ENCODE measurements around the gene HYAL2.
A peak's percentile ranks its signal among the peaks of the same experiment; 100 is the strongest.

The HYAL2 gene

DNA sequence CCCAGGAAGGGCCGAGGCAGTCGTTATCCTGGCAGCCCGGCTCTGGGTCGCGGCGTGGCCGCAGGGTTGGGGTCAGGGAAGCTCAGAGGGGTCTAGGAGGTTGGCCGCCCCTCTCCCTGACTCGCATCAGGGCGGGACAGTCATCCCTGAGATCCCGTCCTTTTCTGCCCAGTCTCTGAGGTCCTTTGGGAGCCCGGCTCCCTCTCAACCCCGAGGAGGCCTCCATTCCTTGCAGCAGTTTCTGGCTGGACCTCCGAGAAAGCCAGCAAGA is 495 bp downstream of the HYAL2 start:
- Histone ChIP-seq H3K27me3 (no peaks in the 10 kb centered on the region), H3K4me1 (peaks cover 0 to 68% (median 36%) of the 10 kb centered on the region in 4 donors), H3K27ac (peak overlapping the region; percentile 93), H3K9me3 (no peaks in the 10 kb centered on the region), H3K4me3 (peak overlapping the region; percentile 70 to 89), H3K36me3 (peaks cover 7 to 36% (median 29%) of the 10 kb centered on the region in 3 donors)
- TF ChIP-seq, protein P1, sequence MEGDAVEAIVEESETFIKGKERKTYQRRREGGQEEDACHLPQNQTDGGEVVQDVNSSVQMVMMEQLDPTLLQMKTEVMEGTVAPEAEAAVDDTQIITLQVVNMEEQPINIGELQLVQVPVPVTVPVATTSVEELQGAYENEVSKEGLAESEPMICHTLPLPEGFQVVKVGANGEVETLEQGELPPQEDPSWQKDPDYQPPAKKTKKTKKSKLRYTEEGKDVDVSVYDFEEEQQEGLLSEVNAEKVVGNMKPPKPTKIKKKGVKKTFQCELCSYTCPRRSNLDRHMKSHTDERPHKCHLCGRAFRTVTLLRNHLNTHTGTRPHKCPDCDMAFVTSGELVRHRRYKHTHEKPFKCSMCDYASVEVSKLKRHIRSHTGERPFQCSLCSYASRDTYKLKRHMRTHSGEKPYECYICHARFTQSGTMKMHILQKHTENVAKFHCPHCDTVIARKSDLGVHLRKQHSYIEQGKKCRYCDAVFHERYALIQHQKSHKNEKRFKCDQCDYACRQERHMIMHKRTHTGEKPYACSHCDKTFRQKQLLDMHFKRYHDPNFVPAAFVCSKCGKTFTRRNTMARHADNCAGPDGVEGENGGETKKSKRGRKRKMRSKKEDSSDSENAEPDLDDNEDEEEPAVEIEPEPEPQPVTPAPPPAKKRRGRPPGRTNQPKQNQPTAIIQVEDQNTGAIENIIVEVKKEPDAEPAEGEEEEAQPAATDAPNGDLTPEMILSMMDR (IDR thresholded peaks at IDR 0.05): no peak
- intact Hi-C loops (cut with DNase I; ENCODE audit: low total_unique reads): no loop called here
- no peak for DNase-seq

DNA sequence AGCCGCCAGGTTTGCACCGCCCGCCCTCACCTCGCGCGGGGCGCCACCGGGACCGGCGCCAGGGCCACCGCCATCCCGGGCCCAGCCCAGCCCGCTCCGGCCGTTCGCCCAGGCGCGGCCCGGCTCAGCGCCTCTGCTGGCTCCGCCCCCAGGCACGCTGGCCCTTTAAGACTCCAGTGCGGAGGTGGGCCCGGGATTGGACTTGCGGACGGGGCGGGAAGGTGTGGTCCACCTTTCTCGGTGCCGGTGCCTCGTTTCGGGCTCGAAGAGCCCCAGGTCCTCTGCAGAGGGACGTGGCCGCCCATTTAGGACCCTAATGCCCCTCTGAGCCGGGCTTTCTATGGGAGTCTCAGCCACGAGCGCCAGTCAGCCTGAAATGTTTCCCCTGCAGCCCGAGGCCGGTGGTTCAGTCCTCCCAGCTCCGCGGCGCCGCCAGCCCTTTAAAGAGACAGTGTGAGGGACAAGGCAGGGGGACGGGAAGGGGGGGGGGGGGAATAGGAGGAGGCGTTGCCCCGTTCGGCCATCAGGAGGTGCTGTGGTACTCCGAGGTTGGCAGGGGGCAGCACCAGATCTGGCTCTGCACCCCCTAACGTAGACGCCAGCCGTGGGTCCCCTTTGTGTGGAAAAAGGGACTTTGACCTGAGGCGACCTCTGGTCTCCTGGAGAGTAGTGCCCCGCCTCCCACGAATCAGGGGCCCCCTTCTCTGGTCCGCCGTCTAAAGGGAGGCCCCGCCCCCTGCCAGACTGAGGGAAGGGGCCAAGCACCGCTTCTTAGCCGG is 1.0 kb downstream of the HYAL2 start:
- Histone ChIP-seq H3K4me1 (peaks cover 0 to 67% (median 31%) of the 10 kb centered on the region in 4 donors), H3K36me3 (peaks cover 7 to 33% (median 33%) of the 10 kb centered on the region in 3 donors), H3K9me3 (no peaks in the 10 kb centered on the region), H3K27me3 (no peaks in the 10 kb centered on the region), H3K27ac (peak overlapping the region; percentile 93), H3K4me3 (peak overlapping the region; percentile 70 to 89)
- peak; percentile 90 to 94 for DNase-seq
- intact Hi-C loops (cut with DNase I; ENCODE audit: low total_unique reads): loop anchor here (2.0 kb wide), 1 partner anchor 21 kb away; no protein-coding TSS in a partner anchor
- TF ChIP-seq, protein P1 (IDR thresholded peaks at IDR 0.05): peak; percentile 38 to 44

DNA sequence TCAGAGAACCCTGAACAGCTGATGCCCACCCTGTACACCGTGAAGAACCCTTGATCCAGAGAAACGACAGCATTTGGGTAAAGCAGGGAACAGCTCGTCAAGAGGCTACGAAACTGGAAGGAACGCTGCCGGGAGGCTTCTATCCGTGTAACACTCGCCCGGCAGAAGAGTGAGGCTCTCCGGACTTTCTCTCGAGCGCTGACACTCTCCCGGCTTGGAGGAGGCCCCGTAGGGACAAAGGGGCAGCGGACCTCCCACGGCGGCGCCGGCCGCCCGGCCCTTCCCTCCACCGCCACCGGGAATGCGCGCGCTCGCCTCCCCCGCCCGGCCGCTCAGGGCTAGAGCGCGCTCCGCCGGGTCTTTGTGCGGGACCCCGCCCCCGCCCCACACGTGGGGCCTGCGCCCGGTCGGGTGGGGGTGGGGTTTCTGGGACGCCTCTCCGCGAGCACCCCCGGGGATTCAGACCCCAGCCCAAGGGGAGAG is 1.7 kb downstream of the HYAL2 start:
- DNase-seq: peak; percentile 71 to 87
- H3K4me1 ChIP-seq: peaks cover 0 to 63% (median 30%) of the 10 kb centered on the region in 4 donors
- intact Hi-C loops (cut with DNase I; ENCODE audit: low total_unique reads): loop anchor here (2.0 kb wide), 1 partner anchor 20 kb away; no protein-coding TSS in a partner anchor

DNA sequence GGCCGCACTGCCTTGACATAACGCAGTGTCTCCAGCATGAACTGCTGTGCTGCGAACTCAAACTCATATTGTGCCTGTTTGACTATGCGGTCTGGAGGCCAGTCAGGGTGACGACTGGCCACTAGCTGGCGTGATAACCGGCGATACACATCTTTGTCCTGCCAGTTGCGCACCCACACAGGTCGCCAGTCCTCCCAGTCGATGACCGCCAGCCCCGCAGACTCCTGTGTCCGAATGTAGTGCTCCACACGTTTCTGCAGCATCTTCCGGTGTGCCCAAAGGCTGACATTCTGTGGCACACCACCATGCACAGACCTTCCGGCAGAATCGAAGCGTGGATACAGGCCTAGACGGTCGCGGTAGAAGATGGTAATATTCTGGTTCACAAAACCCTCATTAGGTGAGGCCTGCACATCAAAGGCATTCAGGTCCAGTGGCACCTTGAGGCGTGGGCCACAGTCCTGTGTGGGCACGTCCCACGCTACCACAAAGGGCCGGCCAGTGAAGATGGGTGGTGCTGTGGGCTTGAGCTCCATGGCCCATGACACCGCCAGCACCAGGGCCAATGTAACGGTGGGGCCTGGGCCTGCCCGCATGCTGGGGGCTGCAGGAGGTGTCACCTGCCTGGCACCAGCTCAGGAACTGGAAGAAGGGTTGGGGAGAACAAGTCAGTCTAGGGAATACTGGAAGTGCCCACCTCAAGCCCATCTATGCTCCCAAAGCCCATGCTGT is 2.5 kb downstream of the HYAL2 start:
- Histone ChIP-seq H3K27ac (peak overlapping the region; percentile 93), H3K9me3 (no peaks in the 10 kb centered on the region), H3K4me1 (peaks cover 0 to 62% (median 30%) of the 10 kb centered on the region in 4 donors), H3K4me3 (peak overlapping the region; percentile 70 to 89), H3K27me3 (no peaks in the 10 kb centered on the region), H3K36me3 (peaks cover 0 to 25% (median 20%) of the 10 kb centered on the region in 3 donors)
- TF ChIP-seq, protein P1 (IDR thresholded peaks at IDR 0.05): no peak
- DNase-seq: no peak
- intact Hi-C loops (cut with DNase I; ENCODE audit: low total_unique reads): loop anchor here (2.0 kb wide), 1 partner anchor 19 kb away; no protein-coding TSS in a partner anchor

More for the DNA sequence above, 1.7 kb downstream of the HYAL2 start:
- H3K27me3 ChIP-seq: no peaks in the 10 kb centered on the region
- H3K27ac ChIP-seq: peak overlapping the region; percentile 93
- no peaks in the 10 kb centered on the region for H3K9me3 ChIP-seq
- H3K36me3 ChIP-seq: peaks cover 6 to 29% (median 26%) of the 10 kb centered on the region in 3 donors
- TF ChIP-seq, protein P1 (IDR thresholded peaks at IDR 0.05): peak in 1 of 2 experiments; percentile 5
- peak overlapping the region; percentile 70 to 89 for H3K4me3 ChIP-seq

DNA sequence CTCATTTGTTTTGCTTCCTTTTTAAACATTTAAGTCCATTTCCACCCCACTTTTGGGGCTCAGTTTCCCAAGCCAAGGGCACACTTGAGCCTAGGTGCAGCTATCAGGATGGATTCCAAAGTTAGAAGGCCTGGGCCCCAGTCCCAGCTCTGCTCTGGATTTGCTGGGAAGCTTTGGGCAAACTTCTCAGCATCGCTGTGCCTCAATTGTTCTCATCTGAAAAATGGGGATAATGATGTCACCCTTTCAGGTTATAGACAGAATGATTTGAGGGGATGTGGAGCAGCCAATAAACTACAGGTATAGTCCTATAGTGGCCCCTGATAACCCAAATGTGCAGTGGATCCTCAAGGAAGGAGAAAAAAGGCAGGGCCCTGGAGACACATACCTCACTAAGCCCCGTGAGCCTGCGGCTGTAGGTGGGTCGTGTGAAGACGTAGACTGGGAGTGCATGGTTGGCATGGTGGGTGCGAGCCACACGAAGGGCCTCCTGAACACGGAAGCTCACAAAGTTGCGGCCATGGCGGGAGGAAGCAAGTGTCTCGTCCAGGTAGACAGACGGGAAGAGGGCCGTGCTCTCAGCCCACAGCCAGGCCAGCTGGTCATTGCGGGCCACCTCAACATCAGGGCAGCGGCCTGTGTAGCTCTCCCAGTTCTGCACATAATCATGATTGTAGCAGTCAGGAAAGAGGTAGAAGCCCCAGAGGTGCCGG is 3.2 kb downstream of the HYAL2 start:
- intact Hi-C loops (cut with DNase I; ENCODE audit: low total_unique reads): no loop called here

More for the DNA sequence above, 3.2 kb downstream of the HYAL2 start:
- no peak overlapping the region for H3K27ac ChIP-seq
- TF ChIP-seq, protein P1 (IDR thresholded peaks at IDR 0.05): no peak
- no peak for DNase-seq
- no peaks in the 10 kb centered on the region for H3K9me3 ChIP-seq
- peak overlapping the region; percentile 70 to 89 for H3K4me3 ChIP-seq
- no peaks in the 10 kb centered on the region for H3K27me3 ChIP-seq
- H3K36me3 ChIP-seq: peaks cover 0 to 24% (median 18%) of the 10 kb centered on the region in 3 donors
- peaks cover 0 to 58% (median 30%) of the 10 kb centered on the region in 4 donors for H3K4me1 ChIP-seq

Data from tibial artery (tissue), 4 donors.